ENCODE measurements around the gene PGAP2.

Gene PGAP2

GRCh38 chr11:3796801-3797328 is 11.5 kb upstream of the PGAP2 start:
- peak; percentile 5 for DNase-seq (ENCODE audit: low read depth)
- TF ChIP-seq, protein P1, sequence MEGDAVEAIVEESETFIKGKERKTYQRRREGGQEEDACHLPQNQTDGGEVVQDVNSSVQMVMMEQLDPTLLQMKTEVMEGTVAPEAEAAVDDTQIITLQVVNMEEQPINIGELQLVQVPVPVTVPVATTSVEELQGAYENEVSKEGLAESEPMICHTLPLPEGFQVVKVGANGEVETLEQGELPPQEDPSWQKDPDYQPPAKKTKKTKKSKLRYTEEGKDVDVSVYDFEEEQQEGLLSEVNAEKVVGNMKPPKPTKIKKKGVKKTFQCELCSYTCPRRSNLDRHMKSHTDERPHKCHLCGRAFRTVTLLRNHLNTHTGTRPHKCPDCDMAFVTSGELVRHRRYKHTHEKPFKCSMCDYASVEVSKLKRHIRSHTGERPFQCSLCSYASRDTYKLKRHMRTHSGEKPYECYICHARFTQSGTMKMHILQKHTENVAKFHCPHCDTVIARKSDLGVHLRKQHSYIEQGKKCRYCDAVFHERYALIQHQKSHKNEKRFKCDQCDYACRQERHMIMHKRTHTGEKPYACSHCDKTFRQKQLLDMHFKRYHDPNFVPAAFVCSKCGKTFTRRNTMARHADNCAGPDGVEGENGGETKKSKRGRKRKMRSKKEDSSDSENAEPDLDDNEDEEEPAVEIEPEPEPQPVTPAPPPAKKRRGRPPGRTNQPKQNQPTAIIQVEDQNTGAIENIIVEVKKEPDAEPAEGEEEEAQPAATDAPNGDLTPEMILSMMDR (IDR thresholded peaks at IDR 0.05; ENCODE audit: low read length, missing control alignments) = no peak
- H3K4me3 ChIP-seq (replicated peaks; ENCODE audit: low read depth, low read length) = peak overlapping the region; percentile 82

GRCh38 chr11:3797329-3798090 is 10.8 kb upstream of the PGAP2 start, which contains the start of gene NUP98:
TSS of gene NUP98 (minus strand) at chr11:3797554. CDS start at chr11:3782117, 15,437 bp downstream.
- H3K4me3 ChIP-seq (replicated peaks; ENCODE audit: low read depth, low read length) = peak within 1 kb of the TSS; percentile 82
- peak; percentile 100 for DNase-seq (ENCODE audit: low read depth)

DNA sequence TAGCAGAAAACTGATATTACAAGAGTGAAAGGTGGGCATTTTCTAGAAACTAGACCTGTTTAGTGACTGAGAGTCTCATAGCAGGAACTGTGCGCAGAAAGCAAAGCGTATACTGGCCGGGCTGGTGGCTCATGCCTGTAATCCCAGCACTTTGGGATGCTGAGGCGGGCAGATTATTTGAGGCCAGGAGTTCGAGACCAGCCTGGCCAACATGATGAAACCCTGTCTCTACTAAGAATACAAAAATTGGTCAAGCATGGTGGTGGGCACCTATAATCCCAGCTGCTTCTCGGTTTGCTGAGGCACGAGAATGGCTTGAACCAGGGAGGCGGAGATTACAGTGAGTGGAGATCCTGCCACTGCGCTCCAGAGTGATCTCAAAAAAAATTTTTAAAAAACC is 9.2 kb upstream of the PGAP2 start:
- no peak overlapping the region for H3K4me3 ChIP-seq (replicated peaks; ENCODE audit: low read depth, low read length)
- TF ChIP-seq, protein P1 (IDR thresholded peaks at IDR 0.05; ENCODE audit: low read length, missing control alignments) = no peak
- DNase-seq (ENCODE audit: low read depth) = no peak

More at GRCh38 chr11:3797329-3798090, 10.8 kb upstream of the PGAP2 start, which contains the start of gene NUP98:
- TF ChIP-seq, protein P1 (IDR thresholded peaks at IDR 0.05; ENCODE audit: low read length, missing control alignments) = no peak

GRCh38 chr11:3799873-3800272 is 8.5 kb upstream of the PGAP2 start:
- TF ChIP-seq, protein P1 (IDR thresholded peaks at IDR 0.05; ENCODE audit: low read length, missing control alignments) = no peak
- DNase-seq (ENCODE audit: low read depth) = no peak
- no peak overlapping the region for H3K4me3 ChIP-seq (replicated peaks; ENCODE audit: low read depth, low read length)

DNA sequence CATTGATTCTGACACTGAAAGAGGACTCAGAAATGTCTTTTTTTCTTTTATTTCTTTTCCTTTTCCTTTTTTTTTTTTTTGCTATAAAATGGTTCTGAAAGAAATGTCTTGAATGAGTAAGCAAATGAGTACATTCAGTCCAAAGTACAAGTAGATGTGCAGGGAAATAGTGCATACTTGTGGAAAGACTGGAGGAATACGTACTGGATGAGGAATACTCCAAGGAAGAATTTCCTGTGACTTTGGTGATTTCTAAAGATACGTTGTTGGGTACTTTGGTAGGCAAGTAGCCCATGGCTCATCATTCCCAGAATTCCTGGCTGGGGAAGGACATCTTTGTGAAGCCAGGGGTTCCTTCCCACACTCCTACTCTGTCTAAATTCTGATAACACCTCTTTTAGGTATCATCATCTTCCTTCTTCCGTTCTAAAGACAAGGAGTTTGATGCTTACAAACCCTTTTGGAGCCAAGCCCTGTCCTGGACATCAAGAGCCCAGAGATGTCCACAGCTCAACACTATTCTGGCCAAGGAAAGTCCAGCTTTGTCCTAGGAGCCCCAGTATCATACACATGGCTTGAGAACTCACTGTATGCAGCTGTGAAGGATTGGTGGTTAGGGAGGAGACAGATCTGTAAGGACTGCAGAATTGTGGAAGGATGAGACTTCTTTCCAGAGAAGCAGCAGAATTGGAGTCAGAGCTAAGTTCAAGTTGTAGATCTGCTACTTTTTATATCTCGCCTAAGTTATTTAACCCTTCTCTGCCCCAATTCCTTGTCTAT is 6.2 kb upstream of the PGAP2 start:
- TF ChIP-seq, protein P1 (IDR thresholded peaks at IDR 0.05; ENCODE audit: low read length, missing control alignments) = no peak
- H3K4me3 ChIP-seq (replicated peaks; ENCODE audit: low read depth, low read length) = no peak overlapping the region
- peak; percentile 39 for DNase-seq (ENCODE audit: low read depth)

DNA sequence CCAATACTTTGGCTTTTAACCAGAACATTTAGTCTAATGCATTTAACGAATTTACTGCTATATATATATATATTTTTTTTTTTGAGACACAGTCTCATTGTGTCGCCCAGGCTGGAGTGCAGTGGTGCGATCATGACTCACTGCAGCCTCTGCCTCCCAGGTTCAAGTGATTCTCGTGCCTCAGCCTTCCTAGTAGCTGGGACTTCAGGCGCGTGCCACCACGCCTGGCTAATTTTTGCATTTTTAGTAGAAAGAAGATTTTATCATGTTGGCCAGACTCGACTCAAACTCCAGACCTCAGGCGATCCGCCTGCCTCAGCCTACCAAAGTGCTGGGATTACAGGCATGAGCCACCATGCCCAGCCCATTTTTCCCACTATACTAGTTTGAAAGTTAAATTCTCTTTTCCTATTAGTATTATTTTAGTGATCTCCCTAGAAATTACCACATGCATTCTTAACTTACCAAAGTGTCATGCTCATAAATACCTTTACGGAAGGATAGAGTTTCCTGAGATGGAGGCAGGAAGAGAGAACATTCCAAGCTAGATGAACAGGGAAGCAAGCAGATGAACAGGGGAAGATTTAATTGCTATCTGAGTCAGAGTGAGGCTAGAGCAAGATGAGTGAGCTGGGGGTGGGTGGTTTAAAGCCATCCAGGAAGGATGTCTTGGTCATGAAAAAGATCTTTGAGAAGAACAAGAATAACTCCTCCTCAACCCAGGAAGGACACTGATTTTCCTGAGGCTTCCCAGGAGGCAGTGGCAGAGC is 4.4 kb upstream of the PGAP2 start:
- DNase-seq (ENCODE audit: low read depth) = no peak

More for the DNA sequence above, 4.4 kb upstream of the PGAP2 start:
- H3K4me3 ChIP-seq (replicated peaks; ENCODE audit: low read depth, low read length) = no peak overlapping the region
- TF ChIP-seq, protein P1 (IDR thresholded peaks at IDR 0.05; ENCODE audit: low read length, missing control alignments) = no peak

Measured in fibroblast of pulmonary artery (primary cell).